ENCODE data around the gene KRTAP9-9.
A peak's percentile ranks its signal among the peaks of the same experiment; 100 is the strongest.
"Not testable (repeated sequence)": the region's sequence is repeated elsewhere in the genome, so short reads cannot be mapped to it uniquely, and the experiment has no call there.

Gene KRTAP9-9

DNA sequence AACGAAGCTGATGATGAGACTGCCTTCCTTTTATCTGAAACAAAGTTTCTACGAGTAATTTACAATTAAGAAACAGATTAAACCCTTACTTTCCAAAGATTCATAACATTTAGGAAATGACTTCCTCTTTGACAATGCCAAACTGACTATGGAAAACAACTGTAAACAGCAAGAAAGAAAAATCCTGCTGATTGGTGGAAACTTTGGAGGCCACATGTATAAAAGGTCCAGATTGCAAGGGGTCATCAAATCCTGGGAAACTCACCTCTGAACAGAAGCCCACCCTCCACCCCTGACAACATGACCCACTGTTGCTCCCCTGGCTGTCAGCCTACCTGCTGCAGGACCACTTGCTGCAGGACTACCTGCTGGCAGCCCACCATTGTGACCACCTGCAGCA, 9.9 kb downstream of the KRTAP9-9 start, which contains the start of gene KRTAP9-6:
Gene KRTAP9-6, plus strand, starts transcription at position 301 of the 400 bp plus-strand sequence. Its CDS starts 0 bp downstream, at position 301.
- DNase-seq: no peak

DNA sequence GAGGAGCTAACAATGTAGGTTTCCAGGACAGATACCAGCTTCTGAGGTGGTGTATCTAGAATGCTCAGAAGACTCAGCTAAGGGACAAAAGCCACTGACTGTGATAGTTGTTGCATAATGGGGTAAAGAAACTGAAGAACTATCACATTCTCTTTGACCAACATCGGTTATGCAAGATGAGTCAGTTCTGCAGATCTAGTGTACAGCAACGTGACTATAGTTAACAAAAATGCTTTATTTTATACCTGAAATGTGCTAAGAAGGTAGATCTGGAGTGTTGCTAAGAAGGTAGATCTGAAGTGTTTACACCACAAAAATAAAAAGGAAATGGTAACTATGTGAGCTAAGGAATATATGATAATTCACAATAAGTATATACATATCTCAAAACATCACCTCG, 12.5 kb downstream of the KRTAP9-9 start:
- no peak for DNase-seq

DNA sequence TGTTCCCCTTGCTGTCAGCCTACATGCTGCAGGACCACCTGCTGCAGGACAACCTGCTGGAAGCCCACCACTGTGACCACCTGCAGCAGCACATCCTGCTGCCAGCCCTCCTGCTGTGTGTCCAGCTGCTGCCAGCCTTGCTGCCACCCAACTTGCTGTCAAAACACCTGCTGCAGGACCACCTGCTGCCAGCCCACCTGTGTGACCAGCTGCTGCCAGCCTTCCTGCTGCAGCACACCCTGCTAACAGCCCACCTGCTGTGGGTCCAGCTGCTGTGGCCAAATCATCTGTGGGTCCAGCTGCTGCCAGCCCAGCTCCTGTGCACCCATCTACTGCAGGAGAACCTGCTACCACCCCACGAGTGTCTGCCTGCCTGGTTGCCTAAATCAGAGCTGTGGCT, 16.1 kb downstream of the KRTAP9-9 start:
- DNase-seq: not testable (repeated sequence)

DNA sequence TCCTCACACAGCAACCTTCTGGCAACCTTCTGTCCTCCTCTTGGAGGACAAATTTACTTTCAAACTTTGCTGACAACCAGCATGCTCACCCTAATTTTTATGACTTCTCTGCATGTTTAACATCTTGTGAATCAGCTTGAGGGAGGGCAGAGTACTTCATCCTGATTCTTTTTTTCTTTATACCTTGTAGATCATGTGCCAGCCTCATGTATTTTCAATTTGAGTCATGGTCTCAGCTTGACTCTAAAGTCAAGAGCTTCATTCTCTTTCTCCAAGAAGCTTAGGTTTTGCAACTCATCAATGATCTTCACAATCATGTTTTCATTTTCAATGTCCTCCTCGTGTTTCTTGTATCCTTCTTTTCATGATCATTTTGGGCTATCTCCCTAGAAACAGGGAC, 16.7 kb downstream of the KRTAP9-9 start:
- no peak for DNase-seq

DNA sequence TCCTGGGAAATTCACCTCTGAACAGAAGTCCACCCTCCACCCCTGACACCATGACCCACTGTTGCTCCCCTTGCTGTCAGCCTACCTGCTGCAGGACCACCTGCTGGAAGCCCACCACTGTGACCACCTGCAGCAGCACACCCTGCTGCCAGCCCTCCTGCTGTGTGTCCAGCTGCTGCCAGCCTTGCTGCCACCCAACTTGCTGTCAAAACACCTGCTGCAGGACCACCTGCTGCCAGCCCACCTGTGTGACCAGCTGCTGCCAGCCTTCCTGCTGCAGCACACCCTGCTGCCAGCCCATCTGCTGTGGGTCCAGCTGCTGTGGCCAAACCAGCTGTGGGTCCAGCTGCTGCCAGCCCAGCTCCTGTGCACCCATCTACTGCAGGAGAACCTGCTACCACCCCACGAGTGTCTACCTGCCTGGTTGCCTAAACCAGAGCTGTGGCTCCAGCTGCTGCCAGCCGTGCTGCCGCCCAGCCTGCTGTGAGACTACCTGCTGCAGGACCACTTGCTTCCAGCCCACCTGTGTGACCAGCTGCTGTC, 20.5 kb downstream of the KRTAP9-9 start, which contains the start of gene KRTAP9-7:
Gene KRTAP9-7, plus strand, starts transcription at position 51 of the 543 bp plus-strand sequence. Its CDS starts 0 bp downstream, at position 51.
- not testable (repeated sequence) for DNase-seq

DNA sequence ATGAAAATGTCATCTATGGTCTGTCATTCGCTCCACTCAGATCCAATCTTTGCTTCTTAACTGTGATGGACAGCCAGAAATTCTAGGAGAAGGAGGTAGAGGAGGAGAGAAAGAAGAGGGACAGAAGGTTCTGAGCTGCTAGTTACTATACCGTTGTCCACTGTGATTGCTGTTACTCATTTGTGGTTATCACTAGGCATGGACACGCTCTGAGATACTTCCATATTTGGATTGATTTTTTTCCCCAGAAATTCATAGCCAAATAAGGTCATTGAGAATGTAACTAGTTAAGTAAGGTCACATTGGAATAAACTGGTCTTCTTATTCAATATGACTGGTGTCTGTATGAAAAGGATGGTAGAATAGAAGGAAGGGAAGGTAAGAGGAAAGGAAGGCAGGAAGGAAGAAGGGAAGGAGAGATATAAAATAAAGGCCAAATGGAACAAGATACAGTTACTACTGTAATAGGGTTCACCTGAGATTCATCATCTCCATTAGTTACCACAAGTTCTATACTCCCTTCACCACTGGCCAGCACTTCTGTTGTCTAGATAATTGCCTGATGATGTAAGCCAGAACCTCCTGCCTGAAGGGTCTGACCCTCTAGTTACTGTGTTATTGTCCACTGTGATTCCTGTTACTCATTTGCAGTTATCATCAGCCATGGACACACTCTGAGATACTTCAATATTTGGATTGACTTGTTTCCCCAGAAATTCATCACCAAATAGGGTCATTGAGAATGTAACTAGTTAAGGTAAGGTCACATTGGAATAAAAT, 23.2 kb downstream of the KRTAP9-9 start:
- DNase-seq: no peak

DNA sequence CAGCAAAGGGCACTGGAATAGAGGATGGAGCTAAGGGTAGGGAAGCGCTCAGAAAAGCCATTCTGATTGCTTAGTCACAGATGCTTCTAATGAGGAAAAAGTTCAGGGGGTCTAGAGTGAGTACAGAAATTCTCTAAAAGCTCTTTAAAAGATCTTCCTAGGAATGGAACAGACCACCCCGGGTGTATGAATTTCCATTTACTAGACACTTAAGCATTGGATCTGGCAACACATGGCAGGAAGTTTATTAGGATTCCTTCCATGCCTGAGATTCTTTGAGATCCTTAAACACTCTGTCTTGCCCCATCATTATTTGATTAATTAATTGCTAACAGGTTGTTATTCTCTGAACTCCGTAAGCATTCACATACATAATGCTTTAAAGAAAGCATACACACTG, 28.9 kb downstream of the KRTAP9-9 start:
- no peak for DNase-seq

DNA sequence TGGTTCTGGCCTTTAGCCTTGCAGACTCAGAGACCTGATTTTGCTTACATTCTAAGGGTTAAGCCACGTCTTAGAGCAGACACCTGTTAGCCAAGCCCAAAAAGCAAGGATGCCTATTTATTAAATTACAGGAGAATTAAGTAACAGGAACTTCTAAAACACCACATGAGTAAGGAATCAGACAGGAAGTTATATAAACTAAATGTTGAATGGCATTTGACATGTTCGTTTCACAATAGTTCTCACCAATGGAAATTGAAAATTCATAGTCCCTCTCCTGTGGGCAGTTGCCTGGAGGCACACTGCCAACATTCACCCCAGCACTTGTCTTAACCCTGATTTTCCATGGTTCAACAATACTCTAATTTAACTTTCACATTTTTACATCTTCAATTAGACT, 29.4 kb downstream of the KRTAP9-9 start:
- DNase-seq: peak in 3 of 4 experiments; percentile 33 to 60 (median 56)

DNA sequence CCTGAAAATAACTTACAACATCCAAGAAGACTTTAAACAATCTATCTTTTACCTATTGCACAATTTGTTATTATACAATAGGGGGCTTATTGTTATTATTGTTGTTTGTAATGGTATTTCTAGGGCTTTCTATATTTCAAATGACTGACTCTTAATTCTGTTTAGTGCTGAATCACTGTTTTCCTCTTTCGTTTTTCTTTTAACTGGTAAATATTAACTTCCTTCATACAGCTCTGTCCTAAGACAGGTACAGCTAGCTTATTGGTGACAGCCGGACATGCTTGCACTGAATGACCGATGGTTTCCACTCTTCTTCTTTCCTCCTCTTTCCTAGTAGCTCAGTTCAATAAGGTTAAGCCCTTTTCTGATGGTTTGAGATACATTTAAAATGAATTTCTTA, 31.9 kb downstream of the KRTAP9-9 start:
- DNase-seq: peak in 1 of 4 experiments; percentile 0

DNA sequence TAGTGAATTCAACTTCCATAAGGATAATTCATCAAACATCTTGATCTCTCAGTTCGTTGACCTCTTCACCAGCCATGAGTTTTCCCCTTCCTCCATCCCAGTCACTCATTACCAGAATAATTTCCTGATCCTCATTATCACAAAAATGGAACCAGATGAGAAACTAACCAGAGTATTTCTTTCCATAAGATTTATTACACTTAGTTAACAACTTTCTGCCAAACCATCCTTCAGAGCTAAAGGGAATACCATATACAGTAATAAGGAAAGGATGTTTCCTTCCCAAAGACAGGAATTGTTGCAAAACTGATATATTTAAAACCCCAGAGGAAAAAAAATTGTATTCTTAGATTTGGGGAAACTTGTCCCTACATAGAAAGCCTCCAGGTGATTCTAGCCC, 38.8 kb downstream of the KRTAP9-9 start:
- DNase-seq: no peak

DNA sequence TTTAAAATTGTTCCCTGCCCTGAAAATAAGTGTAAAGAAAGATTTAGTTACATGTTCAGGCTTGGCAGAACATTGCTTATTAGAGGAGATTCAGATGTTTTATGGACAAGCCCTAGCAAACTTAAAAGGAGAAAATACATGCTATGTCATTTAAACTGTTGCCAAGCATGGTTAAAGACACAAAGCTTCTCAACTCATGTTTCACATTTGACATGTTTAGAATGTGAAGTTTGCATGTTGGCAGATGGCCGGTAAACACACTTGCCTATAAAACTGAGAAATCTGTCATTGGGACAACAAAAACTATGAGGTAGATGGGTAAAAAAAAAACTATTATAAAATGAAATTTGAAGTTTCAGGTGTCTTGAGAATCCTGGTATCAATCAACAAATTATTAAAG, 41.7 kb downstream of the KRTAP9-9 start:
- DNase-seq: no peak

DNA sequence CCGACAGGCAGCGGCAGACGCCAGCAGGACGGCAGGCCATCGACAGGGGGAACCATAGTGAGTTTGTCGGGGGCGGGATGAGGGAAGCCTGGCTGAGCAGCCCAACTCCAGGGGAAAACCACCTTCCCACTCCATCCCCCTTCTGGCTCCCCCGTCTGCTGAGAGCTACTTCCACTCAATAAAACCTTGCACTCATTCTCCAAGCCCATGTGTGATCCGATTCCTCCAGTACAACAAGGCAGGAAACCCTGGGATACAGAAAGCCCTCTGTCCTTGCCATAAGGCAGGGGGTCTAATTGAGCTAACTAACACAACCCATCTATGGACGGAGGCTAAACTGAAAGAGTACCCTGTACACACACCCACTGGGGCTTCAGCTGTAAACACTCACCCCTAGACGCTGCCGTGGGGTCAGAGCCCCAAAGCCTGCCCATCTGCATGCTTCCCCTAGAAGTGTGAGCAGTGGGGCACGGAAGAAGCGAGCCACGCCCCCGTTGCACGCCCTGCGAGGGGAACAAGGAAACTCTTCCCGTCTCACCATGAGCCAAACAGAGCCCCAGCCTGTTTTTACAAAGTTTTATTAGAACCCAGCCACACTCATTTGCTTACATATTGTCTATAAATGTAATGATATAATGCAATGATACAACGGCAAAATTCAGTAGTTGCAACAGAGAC, 43.4 kb downstream of the KRTAP9-9 start:
- DNase-seq: no peak

DNA sequence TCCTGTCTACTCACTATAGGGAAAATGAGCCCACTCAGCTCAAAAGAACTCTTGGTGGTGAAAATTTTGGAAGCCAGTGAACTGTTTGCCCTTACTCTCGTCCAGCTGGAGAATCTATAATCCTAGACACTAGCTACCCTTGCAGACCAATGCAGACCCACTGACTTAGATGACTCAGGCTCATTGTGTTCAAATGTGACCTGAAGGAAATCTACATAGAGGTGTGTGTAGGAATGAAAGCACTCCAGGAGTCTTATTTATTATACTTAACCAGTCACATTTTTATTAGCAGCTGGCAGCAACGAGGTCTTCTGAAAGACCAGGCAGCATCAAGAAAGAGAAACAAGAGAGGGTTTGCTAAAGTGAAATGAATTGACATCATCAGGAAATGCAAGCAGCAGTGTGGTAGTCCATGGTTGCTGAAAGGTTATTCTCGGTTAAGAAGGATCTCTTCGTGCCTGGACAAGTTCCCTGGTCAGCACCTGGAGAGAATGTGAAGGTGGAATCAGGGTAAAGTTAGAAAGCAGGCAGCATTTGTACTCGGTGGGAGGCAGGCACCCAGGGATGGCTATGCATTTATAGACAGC, 46.1 kb downstream of the KRTAP9-9 start:
- no peak for DNase-seq

DNA sequence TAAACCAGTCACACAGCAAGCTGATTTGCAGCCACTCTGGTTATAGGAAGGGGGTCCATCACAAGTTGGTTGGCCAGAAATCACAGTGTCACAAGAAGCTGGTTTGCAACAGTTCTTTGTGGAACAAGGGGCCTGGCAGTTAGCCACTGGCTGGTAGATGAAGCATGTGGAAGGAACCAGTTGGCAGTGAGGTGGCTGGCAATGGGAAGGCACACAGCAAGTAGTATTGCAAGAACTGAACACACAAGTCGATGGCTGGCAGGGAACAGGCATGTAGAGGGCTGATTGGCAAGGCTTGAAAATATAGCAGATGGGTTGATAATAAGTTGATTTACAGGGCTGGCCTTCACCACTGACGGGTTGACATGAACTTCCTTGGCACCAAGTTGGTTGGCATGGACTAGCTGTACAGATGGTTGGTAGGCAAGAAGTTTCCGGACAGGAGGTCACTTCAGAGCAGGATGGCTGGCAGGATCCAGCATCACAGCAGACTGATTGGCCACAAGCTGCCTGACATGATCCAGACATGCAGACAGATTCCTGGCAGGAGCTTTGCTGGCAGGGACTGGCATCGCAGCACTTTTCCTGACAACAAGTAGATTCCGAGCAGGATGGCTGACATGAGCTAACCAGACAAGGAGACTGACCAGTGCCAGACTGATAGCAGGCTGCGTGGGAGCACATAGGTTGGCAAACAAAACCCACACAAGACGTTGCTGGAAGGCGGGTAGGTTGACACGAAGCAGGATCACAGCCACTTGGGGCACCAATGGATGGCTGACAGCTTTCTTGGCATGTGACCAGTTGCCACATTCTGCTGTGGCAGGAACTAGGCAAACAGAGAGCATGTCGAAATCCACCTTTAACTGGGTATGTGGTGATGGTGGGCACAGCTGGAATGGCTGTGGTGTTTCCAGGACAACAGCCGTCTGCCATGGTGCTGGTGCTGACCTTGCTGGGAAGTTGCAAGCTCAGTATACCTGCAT, 47.0 kb downstream of the KRTAP9-9 start, which contains the start of gene KRTAP29-1:
Gene KRTAP29-1, minus strand, starts transcription at position 936 of the 986 bp plus-strand sequence. Its CDS starts 0 bp downstream, at position 936.
- DNase-seq: peak in 3 of 4 experiments; percentile 36 to 50 (median 47)

DNA sequence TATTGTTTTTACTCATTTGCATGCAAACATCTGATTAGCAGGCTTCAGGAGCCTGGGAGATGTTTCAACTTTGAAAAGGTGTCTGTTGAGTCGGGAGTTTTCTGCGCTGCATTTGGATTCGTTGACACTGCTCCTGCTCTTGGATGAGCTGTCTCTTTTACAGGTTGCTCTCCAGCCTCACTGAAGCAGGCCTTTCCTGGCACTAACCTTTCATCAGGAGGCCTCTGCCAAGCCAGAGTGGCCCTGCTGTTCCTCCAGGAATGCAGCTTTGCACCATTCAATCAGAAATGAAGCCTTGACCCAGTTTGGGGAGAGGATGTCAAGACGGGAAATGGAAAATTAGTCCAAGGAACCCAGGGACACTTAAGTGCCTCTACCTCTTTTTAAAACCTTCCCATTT, 47.8 kb downstream of the KRTAP9-9 start:
- no peak for DNase-seq

DNA sequence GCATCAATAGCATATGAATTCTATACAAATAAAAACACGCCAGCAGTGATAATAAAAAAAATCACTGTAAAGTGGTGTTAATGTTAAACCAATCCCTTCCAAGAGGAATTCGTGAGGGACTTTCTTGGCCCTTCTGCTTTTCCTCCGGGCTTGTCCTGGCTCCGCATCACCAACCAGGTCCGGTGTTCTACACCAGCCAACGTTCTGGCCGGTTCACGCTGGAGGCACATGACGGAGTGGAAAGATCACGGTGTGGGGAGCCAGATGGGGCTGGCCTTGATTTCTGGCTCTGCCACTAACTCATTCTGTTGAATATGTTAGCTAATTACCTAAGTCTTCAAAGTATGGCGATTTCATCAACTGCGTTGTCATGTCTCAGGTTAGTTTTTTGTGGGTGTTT, 48.9 kb downstream of the KRTAP9-9 start:
- no peak for DNase-seq
